Stomach (tissue), 4 donors: ENCODE measurements around the gene B3GNT7.

ENCODE experiments used
- CTCF ChIP-seq, 7 experiments: fragments of 450-650 bp in 4 of 7; fragments of 200-600 bp in 3 of 7; sonication (generic) in 3 of 7; IDR thresholded peaks; one replicate each; pipeline ENCODE4 v1.5.1; 2016 to 2019; ENCODE audit warnings: antibody characterized with exemption in 7 of 7, control low read depth in 2 of 7, mild to moderate bottlenecking in 1 of 7
- POLR2A ChIP-seq, 4 donors: fragments of 450-650 bp; IDR thresholded peaks; one replicate each; pipeline ENCODE4 v1.6.1; 2016; ENCODE audit warnings: antibody characterized with exemption in 4 of 4, control low read depth in 2 of 4, mild to moderate bottlenecking in 1 of 4, moderate library complexity in 1 of 4
- POLR2AphosphoS5 ChIP-seq, 3 donors: sonication (generic); formaldehyde crosslinking; IDR thresholded peaks; one replicate each; pipeline ENCODE4 v1.6.1; 2016; ENCODE audit warnings: antibody characterized with exemption in 3 of 3

DNA sequence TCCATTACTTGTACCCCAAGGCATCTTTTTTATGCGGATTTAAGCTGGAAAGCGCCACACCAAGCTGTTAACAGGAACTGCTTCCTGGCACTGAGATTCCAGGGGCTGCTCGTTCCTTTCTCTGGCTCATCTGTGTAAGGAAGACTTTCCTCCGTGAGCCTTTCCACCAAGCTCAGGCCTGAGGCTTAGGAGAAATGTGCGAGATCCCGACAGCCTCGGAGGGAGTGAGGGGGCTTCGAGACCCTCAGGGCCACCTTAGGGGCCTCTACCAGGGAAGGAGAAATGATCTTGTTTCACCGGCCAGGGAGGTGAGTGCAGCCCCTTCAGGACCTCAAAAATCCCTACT, 17.1 kb downstream of the B3GNT7 start:
- TF ChIP-seq CTCF (IDR thresholded peaks at IDR 0.05) (no peak), POLR2A (IDR thresholded peaks at IDR 0.05) (no peak), POLR2AphosphoS5 (IDR thresholded peaks at IDR 0.05) (no peak)
